NOMO-1 (cell line): ENCODE results near the gene IDH3G.
"Not testable (repeated sequence)": the region's sequence is repeated elsewhere in the genome, so short reads cannot be mapped to it uniquely, and the experiment has no call there.

ENCODE experiments used
- DNase-seq, 2 experiments: peaks; one replicate each; lab custom pipeline; 2025; ENCODE audit not compliant: unreplicated experiment in 2 of 2; lab: John Stamatoyannopoulos, UW

The IDH3G gene

GRCh38 chrX:153794018-153794896 is at the start of gene IDH3G, which contains the start of gene SSR4:
Gene IDH3G, minus strand, starts transcription at chrX:153794375. Its CDS starts 49 bp downstream, at chrX:153794326.
Gene SSR4, plus strand, starts transcription at chrX:153794668. Its CDS starts 20 bp downstream, at chrX:153794688.
- peak; percentile 92 to 96 for DNase-seq

GRCh38 chrX:153836921-153837320 is 42.7 kb upstream of the IDH3G start:
- DNase-seq: no peak

- DNase-seq: no peak
Measured at GRCh38 chrX:153832728-153833127, 38.6 kb upstream of the IDH3G start.

DNA sequence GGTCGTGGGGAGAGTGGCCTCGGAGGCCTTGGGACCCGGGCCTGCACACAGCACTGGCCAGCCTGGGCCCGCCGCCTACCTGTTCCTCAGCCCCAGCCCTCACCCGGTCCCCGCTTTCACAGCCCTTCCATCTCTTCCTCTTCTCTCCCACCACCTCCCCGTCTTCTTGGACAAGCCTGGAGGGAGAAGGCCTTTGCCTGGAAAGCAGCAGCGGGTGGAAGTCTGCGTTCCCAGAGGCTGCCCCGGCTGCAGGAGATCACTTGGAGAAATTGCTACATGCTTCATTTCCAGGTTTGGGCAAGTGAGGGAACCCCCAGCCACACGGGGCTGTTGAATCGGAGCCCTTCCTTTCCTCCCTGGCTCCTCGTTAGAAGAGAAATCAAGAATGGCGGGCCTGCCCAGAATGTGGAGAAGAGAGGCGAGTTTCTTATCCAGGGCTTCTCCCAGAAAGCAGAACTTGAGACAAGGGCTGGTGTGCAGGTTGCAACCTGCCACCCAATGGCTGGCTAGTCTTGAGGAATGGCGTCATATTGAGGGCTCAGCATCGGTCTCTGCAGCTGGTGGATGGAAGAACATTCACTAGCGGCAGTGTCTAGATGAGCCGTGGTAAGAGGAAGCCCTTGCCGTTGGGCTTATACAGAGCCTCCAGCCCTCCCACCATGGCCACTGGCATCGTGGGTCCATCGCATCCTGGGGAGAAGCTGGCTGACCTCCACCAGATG is 37.4 kb upstream of the IDH3G start:
- DNase-seq: peak; percentile 19 to 20

- DNase-seq: no peak
Measured at GRCh38 chrX:153830640-153831428, 36.7 kb upstream of the IDH3G start.

- no peak for DNase-seq
Measured at GRCh38 chrX:153829799-153830639, 35.8 kb upstream of the IDH3G start, which contains the start of gene PDZD4. Gene PDZD4, minus strand, starts transcription at chrX:153830544. Its CDS starts 246 bp downstream, at chrX:153830298.

- DNase-seq: no peak
Measured at GRCh38 chrX:153829549-153829798, 35.3 kb upstream of the IDH3G start.

- DNase-seq: no peak
Measured at GRCh38 chrX:153828723-153829548, 34.8 kb upstream of the IDH3G start.

DNA sequence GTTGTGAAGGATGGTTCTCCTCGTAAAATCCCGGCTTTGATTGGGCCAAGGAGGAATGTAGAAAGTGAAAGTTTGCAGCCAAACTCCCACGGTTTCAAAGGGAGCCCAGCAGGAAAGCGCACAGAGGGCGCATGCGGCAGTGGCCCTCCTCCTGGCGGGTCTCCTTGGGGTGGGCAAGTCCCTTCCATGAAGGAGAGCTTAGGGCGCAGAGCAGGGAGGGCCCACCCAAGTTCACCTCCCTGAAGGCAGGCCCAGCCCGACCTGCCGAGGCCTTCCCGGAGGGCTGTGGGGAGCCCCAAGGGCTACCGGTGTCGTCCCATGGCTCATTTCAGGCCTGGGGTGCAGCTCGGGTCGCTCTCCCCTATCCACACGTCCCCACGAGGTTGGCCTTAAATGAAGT is 34.1 kb upstream of the IDH3G start:
- DNase-seq: no peak

- no peak for DNase-seq
Measured at GRCh38 chrX:153827903-153828302, 33.7 kb upstream of the IDH3G start.

DNA sequence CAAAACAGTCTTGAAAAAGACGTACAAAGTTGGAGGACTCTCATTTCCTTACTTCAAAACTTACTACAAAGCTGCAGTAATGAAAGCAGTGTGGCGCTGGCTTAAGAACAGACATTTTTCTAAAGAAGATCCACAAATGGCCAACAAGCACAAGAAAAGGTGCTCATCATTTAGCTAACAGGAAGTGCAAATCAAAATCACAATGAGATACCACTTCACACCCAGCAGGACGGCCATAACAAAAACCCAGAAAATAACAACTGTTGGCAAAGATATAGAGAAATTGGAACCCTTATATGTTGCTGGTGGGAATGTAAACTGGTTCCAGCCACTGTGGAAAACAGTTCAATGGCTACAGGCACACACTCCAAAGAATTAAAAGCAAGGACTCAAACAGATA is 32.8 kb upstream of the IDH3G start:
- DNase-seq: no peak

DNA sequence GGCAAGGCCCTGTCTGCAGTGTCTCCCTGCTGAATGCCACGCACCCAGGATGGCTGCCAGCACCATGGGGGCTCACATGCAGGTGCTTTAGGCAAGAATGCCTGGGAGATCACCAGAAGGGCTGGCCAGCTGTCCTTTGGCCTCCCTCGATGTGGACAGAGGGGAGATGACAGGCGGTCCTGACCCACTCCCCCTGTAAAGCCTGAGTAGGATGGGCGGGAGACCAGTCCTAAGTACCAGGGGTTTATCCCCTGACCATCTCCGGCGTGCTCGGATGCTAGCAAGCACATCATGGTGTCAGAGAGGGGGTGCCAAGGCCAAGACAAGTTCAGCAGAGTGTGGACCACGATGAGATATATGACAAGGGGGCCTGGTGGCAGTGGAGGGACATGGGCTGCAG is 30.9 kb upstream of the IDH3G start:
- DNase-seq: no peak

GRCh38 chrX:153824348-153824747 is 30.2 kb upstream of the IDH3G start:
- no peak for DNase-seq

DNA sequence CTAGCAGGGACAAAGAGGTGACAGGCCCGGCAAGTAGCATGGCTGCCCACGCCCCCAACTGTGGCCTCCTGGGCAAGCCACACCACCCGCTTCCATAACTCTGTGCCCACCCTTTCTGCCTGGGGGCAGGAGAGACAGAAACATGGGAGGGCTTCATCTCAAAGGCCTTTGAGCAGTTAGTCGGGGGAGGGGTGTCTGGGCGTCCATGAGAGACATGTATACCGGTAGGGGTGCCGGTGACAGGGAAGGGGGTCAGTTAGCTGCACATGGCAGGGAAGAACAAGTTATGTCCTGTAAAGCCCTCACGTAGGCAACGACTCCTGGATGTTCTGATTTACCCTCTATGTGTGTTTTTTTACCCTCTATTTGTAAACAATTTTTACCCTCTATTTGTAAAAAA is 26.9 kb upstream of the IDH3G start:
- no peak for DNase-seq

- DNase-seq: no peak
Measured at GRCh38 chrX:153820601-153821000, 26.4 kb upstream of the IDH3G start.

- no peak for DNase-seq
Measured at GRCh38 chrX:153819384-153820040, 25.3 kb upstream of the IDH3G start.

- no peak for DNase-seq
Measured at GRCh38 chrX:153818571-153819383, 24.6 kb upstream of the IDH3G start.

- not testable (repeated sequence) for DNase-seq
Measured at GRCh38 chrX:153818064-153818463, 23.9 kb upstream of the IDH3G start.
